HG03342 (cell line): Measurements from ENCODE around the gene CREB3L2.
"Not testable (repeated sequence)": the region's sequence is repeated elsewhere in the genome, so short reads cannot be mapped to it uniquely, and the experiment has no call there.

Source experiments
- ATAC-seq: cut with Tn5 transposase; IDR thresholded peaks from one replicate; pipeline ENCODE4 v1.9.1; 2021; ENCODE audit warnings: mild to moderate bottlenecking, moderate library complexity; ENCODE audit not compliant: unreplicated experiment

The CREB3L2 gene

DNA sequence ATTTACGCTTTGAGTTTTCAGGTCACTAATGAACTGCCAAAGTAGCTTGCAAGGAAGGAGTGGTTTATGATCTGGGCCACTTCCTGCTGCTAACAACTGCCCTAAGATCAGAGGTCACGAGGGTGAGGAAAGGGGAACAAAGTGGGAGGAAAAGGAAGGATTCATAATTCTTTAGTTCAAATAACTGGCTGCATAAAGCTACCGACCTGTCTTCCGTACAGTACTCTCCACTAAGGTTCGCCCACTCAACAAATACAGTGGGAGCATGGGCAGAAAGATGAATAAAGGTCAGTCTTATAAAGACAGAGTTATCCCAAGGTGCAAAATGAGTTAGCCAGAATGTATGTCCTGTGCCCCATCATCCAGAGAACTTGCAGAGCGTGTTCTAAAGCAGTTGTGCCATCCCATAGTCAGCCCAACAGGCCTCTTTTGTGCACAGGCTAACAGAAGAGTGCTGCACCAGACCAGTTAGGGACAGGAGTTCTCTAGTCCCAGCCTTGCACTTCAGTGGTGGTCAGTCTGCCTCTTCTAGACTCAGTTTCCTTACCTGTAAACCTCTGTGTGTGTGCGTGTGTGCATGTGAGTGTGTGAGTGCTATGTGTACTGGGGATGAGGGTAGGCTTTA lies 65.9 kb downstream of the CREB3L2 start:
- no peak for ATAC-seq

DNA sequence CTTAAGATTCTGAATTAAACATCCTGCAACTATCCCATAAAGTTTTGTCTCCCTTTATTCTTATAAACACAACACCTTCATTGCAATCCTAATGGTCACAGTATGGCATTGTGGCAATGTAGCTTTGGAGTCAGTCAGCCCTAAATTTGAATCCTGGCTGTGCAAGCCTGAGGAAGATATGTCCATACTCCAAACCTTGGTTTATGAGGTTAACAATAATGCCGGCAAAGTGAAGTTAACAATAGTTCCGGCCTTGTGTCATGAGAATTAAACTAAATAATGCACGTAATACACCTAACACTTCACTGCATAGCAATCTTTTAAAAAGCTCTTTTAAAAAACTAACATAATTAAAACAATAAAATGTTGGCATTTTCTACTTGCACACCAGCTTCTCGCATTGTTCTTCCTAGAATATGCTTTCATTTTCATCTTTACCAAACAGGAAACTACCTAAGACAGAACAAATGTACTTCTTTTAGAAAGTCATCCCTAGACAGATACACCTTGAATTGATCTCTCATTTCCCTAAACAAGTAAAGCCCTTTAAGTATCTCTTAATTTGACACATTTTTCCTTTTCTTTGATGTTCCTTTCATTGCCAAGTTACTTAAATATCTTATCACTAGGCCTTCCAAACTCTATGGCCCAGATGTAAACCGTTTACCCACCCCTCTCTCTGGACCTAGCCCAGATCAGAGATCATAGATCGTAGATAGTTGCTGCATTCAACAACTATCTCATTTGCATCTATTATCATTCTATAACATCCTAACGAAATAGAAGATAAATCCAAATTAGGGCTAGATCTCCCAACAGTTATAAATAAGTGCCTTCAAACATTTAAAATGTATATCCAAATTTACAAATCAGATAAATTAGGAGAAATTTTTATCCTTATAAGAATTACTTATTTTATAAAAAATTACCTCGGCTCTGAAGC lies 66.7 kb downstream of the CREB3L2 start:
- peak; percentile 86 for ATAC-seq

DNA sequence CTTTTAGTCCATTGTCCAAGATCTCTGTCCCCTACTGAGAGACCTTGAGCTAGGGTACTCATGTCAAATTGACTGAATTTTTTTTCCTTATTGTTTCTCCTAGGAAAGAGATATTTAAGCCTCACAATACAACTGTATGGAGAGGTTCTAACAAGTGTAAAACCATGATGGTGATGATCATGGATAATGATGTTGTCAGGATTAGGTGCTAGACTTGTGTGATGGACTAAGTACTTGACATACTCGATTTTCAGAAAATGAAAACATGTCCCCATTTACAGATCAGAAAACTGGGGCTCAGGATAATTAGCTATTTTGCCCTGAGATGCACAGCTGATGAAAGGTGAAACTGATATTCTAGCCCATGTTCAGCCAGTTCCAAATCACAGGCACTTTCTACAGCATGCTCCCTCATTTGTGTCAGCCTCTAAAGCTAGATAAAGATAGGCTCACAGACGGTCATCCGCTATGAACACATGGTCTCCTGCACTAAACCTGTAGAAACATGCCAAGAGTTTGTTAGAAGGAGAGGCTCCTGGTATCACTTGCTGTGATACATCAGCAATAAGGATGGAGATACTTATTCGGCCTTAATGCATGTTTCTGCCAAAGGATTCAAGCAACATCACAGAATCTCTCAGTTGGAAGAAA lies 67.6 kb downstream of the CREB3L2 start:
- no peak for ATAC-seq

DNA sequence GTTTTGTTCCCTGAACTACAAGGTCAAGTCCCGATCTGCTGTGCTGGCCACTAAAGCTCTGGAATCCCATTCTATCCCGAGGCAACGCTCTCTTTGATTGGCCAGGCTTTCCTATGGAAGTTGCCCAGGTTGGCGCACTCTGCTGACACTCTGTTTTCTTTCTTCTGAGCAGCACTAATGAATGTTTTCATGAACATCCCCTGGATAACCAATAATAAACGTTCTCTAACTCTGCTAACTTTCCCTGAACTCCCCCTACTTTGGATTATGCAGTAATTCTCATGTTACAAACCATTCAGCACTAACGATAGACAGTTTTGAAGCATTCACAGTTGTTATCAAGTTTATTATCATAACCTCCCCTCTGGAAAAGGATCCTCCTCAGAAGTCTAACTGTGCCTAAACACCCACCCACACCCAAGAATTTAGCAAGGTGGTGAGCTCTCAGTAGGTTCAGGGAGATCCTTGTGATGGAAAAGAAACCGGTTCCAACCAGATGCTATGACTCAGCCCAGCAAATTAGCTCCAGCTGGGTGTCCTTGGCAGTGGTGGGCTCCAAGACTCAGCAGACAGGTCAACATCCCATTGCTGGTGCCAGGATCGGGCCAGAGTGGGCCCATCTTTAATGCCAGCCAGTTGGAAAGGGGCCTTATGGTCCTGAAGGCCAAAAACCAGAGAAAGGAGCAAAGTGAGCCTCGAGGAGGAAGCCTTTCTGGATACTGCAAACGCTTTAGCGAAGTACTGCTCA lies 68.4 kb downstream of the CREB3L2 start:
- ATAC-seq = no peak

DNA sequence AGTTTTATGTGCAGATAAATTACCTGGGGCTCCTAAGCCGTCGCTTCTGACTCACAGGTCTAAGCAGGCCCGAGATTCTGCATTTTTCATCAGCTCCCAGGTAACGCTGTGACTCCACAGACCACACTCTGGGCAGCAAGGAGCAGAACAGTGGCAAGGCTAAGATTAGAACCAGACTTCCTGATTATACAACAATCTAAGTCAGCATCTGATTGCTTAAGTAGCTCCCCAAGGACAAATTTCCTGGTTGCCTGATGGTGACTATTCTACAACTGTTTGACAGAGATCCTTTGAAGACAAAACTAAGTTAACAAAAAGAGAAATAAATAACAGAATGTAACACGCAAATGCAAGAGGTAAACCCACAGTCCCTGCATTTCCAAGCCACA lies 69.0 kb downstream of the CREB3L2 start:
- no peak for ATAC-seq

DNA sequence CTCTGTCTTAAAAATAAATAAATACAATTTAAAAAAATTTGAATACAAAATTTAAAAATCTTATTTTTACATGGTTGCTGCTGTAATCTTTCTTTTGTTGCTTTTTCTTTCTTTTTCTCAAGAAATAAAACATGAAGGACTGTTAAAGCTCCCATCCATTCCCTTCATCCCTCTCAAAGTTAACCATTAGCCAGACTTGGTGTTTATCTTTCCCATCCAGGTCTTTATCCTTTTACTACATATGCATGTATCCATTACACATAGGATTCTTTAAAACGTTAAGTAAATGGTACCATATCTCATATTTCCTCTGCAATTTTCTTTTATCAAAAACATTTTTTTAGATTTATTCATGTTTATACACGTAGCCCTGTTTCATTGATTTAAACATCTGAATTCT lies 70.1 kb downstream of the CREB3L2 start:
- ATAC-seq = no peak

DNA sequence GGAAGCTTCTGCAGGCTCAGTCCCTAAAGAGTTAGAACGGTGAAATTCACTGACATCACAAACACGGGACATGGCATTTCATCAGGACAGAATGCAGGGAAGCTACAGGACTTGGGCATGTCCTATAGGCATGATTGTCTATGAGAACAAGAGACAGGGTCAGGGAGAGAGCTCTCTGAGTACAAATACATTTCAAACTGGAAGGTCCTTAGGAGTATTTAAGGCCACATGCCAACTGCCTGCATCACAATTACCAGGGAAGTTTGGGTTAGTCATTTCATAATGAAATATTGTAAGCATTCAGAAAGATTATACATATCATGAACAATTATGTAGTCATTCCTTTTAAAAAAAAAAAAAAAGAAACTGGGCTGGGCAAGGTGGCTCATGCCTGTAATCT lies 71.3 kb downstream of the CREB3L2 start:
- no peak for ATAC-seq

DNA sequence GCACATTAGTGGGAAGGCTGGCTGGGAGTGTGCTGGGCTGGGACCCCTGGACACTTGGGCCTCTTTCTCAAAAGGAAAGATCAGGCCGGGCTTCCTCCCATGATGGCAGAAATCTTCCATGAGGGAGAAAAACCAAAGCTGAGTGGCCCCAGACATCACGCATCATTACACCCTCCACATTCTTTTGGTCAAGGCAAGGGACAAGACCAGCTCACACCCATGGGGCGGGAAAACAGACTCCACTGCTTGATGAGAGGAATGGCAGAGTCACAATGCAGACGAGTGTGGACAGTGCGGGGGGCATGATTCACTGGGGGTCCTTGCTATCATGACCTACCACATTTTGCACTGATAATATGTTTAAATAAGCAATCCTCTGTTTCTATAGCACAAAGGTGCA lies 73.3 kb downstream of the CREB3L2 start:
- ATAC-seq = no peak

DNA sequence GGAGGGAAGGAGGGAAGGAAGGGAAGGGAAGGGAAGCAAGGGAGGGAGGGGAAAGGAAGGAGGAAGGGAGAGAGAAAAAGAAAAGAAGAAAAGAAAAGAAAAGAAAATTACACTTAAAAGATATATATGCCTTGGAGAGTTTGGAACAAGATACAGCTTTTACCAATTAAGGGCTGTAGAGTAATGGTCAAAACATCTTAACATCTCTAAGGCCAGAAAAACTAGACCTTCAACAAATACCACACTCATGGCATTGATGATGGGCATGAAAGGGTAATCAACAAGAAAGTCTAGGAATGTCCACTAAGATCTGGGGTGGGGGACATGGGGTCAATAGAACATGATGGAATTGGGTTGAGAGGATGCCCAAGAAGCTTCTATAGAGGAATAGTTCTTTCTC lies 74.5 kb downstream of the CREB3L2 start:
- no peak for ATAC-seq

DNA sequence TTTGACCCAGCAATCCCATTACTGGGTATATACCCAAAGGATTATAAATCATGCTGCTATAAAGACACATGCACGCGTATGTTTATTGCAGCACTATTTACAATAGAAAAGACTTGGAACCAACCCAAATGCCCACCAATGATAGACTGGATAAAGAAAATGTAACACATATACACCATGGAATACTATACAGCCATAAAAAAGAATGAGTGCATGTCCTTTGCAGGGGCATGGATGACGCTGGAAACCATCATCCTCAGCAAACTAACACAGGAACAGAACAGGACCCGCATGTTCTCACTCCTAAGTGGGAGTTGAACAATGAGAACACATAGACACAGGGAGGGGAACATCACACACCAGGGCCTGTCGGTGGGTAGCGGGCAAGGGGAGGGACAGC lies 75.7 kb downstream of the CREB3L2 start:
- not testable (repeated sequence) for ATAC-seq

DNA sequence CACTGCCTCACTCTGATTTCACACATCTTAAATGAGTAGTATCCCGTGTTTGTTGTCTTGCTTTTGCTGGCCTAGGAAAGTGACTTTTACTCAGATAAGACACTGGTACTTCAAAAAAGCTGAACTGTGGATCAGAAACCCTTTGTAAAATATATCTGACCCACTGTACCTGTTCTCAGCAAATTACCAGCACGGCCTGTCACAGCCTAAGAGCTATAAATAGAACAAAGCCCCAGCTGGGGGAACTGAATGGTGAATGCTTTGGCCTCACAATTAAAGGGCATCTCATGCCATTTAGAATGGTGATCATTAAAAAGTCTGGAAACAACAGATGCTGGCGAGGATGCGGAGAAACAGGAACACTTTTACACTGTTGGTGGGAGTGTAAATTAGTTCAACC lies 76.1 kb downstream of the CREB3L2 start:
- ATAC-seq = no peak

DNA sequence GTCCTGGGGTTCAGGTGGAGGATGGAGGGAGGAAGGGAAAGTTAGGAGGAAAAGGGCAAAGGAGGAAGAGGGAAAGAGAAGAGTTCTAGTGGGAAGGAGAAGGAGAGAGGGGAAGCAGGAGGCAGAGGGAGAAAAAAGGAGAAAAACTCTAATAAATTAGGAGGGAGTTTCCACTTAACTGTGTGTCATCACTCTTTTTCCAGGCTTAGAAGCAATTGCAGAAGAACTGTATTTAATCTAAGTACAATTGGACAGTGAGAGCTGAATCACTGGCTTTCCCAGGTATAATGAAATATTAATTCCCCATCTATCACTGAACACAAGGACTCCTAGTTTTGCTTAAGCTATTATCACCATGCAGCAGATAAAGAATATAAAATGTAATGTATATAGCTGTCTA lies 76.8 kb downstream of the CREB3L2 start:
- no peak for ATAC-seq

DNA sequence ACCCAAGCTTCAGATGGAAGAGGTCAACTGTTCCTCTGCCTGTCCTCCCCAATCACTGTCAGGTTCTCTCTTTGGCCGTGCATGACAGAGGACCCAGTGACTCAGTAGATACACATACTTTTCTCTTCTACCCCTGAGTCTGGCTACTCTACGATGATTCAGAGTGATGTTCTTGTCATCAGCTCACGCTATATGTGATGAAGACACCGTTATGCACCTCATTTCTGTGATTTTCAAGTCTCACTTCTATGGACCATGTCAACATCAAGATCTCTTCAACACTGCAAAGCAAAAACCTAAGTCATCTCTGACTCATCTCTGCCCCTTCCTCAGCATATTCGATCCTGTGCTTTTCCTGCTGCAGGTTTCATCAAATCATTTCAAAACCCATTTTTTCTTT lies 78.5 kb downstream of the CREB3L2 start:
- no peak for ATAC-seq

DNA sequence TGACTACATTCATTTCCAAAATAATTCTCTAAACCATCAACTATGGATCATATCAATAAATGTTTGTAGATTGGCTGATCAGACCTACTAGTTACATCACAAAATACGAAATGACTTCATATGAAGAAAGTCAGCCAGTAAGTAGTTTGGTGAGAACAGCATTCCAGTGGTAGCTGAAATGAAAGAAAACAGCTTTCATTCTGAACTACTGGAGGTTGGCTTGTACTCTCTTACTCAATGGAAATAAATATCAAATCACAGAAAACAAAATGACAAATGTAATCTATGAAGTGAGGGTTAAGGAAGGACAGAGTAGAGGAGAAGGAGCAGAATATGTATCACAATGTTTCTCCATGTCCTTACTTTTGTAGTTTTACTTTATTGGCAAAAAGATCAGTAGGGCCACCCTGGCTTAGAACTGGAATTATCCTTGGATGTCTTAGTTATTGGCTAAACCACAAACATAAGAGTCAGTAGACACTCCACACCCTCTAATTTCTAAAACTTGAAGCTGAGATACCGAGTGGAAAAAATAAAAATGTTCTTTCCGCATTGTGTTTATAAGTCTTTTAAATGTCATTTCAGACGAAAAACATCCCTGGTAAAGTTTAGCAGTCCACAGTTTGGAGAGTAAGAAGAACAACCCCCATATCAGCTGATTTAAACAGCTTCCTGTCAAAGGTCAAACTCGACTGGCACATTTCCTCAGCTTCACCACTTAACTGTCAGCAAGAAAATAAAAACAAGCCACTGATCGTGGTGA lies 81.1 kb downstream of the CREB3L2 start:
- ATAC-seq = no peak

DNA sequence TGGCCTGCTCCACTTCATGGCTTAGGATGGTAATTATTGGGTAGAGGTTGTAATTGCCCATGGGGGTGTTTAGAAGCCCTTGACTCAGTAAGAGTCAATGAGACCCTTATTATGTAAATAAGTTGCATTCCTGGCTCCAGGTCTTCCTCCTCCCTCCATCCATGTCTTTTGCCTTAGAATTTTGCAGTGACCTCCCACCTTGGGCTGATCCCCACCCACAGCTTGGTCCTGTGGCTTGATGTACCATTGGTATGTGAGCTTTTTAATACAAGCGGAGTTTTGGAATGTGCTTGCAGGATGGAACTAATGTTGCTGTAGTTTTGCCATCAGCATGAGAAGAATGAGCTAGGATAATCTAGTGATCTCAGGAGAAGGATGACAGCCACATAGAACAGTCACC lies 81.9 kb downstream of the CREB3L2 start:
- no peak for ATAC-seq

DNA sequence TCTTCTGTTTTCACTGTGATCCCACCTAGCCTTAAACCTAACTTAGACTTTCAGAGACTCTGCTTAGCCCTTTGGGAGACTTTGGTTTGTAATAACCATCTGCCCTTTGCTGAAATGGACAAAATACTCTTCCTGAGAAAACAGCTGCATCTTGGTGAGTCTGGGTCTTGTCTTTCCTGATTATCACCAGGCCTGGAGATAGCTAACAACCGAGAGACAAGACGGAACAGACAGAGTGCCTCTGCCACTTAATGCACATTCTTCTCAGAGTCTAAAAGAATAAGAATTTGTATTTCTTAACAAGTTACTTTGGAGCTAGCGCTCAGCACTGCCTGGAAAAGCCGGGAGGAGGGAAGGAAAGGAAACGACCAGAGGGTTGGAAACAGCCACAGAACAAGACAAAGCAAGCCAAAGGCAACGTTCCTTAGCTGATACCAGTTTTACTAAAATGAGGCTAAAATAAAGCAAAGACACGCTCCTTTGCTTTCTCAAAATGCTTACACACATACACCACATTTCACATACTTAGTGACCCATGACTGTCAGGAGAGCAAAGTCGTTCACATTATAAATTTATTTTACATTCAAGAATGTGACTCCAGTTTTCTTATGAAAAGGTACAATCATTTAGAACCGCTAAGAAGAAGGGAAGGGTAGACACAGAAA lies 84.8 kb downstream of the CREB3L2 start:
- ATAC-seq = no peak

DNA sequence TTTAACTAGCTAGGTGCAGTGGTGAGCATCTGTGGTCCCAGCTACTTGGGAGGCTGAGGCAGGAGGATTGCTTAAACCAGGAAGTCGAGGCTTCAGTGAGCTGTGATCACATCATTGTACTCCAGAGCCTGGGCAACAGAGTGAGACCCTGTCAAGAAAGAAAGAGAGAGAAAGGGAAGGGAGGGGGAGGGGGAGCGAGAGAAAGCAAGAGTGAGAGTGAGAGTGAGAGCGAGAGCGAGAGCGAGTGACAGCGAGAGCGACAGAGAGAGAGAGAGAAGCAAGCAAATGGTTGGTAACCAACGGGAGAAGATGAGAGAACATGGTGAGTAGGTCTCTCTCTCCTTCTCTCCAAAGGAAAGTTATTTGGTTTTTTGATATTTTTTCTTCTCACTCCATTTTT lies 85.3 kb downstream of the CREB3L2 start:
- ATAC-seq = no peak

DNA sequence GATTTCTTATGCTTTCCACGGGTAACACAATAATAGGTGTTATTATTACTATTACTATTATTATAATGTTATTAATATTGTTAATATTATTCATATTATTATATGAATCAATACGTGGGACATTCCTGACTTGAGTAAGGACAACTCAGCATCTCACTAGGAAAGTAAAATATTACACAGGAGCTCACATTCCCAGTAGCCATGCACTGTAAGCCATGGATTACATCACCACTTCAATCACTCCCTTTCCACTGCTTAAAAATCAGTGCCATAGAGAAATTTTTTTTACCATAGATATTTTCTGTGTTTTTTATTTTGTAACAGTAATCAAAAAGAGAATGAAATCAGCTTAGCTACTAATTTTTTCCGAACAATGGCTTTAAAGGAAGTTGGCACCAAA lies 86.6 kb downstream of the CREB3L2 start:
- no peak for ATAC-seq

DNA sequence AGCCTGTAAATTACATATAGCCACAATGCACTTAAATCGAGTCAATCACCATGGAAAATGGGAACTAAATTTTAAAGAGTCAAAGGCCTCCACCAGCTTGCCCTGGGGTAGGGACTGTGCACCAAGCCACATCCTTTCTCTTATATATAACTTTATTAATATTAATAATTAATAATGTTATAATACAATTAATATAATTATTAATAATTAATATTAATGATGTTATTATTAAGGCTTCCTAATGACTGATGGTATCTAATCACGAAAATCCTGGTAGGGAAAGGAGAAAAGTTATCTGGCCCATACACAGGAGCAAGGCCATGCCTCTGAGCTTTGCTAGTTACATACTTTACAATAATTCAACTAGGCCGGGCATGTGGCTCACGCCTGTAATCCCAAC lies 87.9 kb downstream of the CREB3L2 start:
- ATAC-seq = no peak

DNA sequence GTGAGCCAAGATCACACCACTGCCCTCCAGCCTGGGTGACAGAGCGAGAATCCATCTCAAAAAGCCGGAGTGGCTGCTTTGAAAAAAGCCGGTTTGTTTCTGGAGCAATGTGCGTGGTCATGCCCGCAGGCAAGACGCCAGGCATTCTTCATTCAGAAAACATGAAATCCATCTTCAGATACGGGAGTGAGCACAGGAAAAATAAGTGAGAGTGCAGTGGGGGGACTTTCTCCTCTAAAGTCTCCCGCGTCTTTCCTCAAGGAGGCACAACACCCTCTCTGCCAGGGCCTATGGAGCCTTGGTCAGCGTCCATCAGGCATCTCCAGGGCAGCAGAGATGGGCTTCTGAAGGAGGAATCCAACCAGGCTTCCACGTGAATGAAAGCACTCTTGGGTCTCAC lies 92.8 kb downstream of the CREB3L2 start:
- ATAC-seq = no peak
